Spleen (tissue), 11 donors: Measurements from ENCODE around the gene SEMA3E. TPM values are rescaled to one million over a fixed set of nuclear protein-coding genes. Genes with fewer than 3 reads are reported as not detected.

Experiments
- DNase-seq: peaks from one replicate; pipeline ENCODE4 v3.0.0-alpha.2; 2020
- H3K27ac ChIP-seq, 8 donors: fragments of 200-600 bp; sonication (generic) in 7 of 8; 1 replicate in 4 of 8; 2 replicates in 4 of 8; pipeline versions ENCODE4 v1.5.0 to v1.8.0; 2016 to 2021; ENCODE audit warnings: inconsistent platforms in 4 of 8, mild to moderate bottlenecking in 4 of 8, moderate library complexity in 1 of 8
- H3K27me3 ChIP-seq, 7 donors: fragments of 200-600 bp; sonication (generic) in 6 of 7; replicated peaks in 1 of 7; 1 replicate in 4 of 7; 2 replicates in 3 of 7; pipeline versions ENCODE4 v1.5.0 to v1.8.0; 2016 to 2021; ENCODE audit warnings: inconsistent platforms in 3 of 7, mild to moderate bottlenecking in 1 of 7
- H3K36me3 ChIP-seq, 6 donors: fragments of 200-600 bp; sonication (generic) in 5 of 6; 1 replicate in 4 of 6; 2 replicates in 2 of 6; pipeline versions ENCODE4 v1.5.0 to v1.8.0; 2016 to 2021; ENCODE audit warnings: inconsistent platforms in 2 of 6
- H3K4me1 ChIP-seq, 6 donors: fragments of 200-600 bp; sonication (generic) in 5 of 6; 1 replicate in 3 of 6; 2 replicates in 3 of 6; pipeline versions ENCODE4 v1.5.0 to v1.8.0; 2016 to 2021; ENCODE audit warnings: inconsistent platforms in 3 of 6
- H3K4me3 ChIP-seq, 8 donors: fragments of 200-600 bp; sonication (generic) in 7 of 8; 1 replicate in 4 of 8; 2 replicates in 4 of 8; pipeline versions ENCODE4 v1.5.0 to v1.8.0; 2016 to 2021; ENCODE audit warnings: inconsistent platforms in 4 of 8, mild to moderate bottlenecking in 4 of 8, moderate library complexity in 2 of 8
- H3K9me3 ChIP-seq, 8 donors: fragments of 200-600 bp; sonication (generic) in 7 of 8; 1 replicate in 4 of 8; 2 replicates in 4 of 8; pipeline versions ENCODE4 v1.5.0 to v1.8.0; 2016 to 2021; ENCODE audit warnings: inconsistent platforms in 4 of 8
- POLR2A ChIP-seq, 3 donors: fragments of 450-650 bp; IDR thresholded peaks; one replicate each; pipeline ENCODE4 v1.5.1; 2017; ENCODE audit warnings: antibody characterized with exemption in 3 of 3, mild to moderate bottlenecking in 1 of 3
- POLR2AphosphoS5 ChIP-seq, 3 donors: sonication (generic); formaldehyde crosslinking; IDR thresholded peaks; one replicate each; pipeline ENCODE4 v1.5.1; 2017; ENCODE audit warnings: antibody characterized with exemption in 3 of 3
- WGBS, 5 donors: extraction: QIAGEN DNeasy Blood & Tissue Kit in 3 of 5; methylation state at CpG; one replicate each; pipeline versions ENCODE4 v1.1.5 to v1.1.7; 2013 to 2018; 5-methylcytosine and 5-hydroxymethylcytosine counted together
- intact Hi-C: fragments of 100-400 bp; cut with DNase I; formaldehyde crosslinking; loops from one replicate; pipeline ENCODE4 v1.15.0; 2023; ENCODE audit warnings: low total_unique reads
- polyA plus RNA-seq, 3 donors: library from polyadenylated mRNA; stranded (reverse); fragments of 200-250 nt; gene quantifications; one replicate each; pipeline ENCODE4 v1.2.1, GENCODE V29; 2013
- total RNA-seq, 7 donors: library from RNA; depleted of rRNA in 3 of 7; stranded (reverse); fragments of >200 nt in 3 of 7; fragmentation: NEBNext Ultra II Directional in 4 of 7; extraction: Animal tissue kit (Norgen Biotek cat#: 25700) in 4 of 7; gene quantifications; one replicate each; pipeline versions ENCODE4 v1.1.0 to v1.2.1, GENCODE V29; 2016 to 2021
- TF ChIP-seq, protein P1 (sequence below), 11 experiments: fragments of 200-600 bp in 7 of 11; fragments of 450-650 bp in 4 of 11; sonication (generic) in 4 of 11; IDR thresholded peaks in 8 of 11; conservative IDR thresholded peaks in 3 of 11; 1 replicate in 7 of 11; 2 replicates in 4 of 11; pipeline versions ENCODE4 v1.4.0 to v1.8.0; 2016 to 2021; ENCODE audit warnings: antibody characterized with exemption in 11 of 11, inconsistent platforms in 4 of 11, mild to moderate bottlenecking in 1 of 11
- donor health status: healthy with polysubstance abuse.
- donor health status: DM: no; HTN: no; CAD: no; lungs with moderate emphysema.
- donor health status: DM: no; HTN: no; CAD: no.
- donor health status: Bipolar disorder and iron deficiency.
- donor health status: healthy.
- donor health status: DM: no; HTN: no; CAD: no.
- donor health status: DM: yes; HTN: yes; CAD: no.

SEMA3E gene
- total and polyA plus RNA-seq, 10 donors = under 0.01 to 0.44 (median 0.29) TPM; not detected in 7

DNA sequence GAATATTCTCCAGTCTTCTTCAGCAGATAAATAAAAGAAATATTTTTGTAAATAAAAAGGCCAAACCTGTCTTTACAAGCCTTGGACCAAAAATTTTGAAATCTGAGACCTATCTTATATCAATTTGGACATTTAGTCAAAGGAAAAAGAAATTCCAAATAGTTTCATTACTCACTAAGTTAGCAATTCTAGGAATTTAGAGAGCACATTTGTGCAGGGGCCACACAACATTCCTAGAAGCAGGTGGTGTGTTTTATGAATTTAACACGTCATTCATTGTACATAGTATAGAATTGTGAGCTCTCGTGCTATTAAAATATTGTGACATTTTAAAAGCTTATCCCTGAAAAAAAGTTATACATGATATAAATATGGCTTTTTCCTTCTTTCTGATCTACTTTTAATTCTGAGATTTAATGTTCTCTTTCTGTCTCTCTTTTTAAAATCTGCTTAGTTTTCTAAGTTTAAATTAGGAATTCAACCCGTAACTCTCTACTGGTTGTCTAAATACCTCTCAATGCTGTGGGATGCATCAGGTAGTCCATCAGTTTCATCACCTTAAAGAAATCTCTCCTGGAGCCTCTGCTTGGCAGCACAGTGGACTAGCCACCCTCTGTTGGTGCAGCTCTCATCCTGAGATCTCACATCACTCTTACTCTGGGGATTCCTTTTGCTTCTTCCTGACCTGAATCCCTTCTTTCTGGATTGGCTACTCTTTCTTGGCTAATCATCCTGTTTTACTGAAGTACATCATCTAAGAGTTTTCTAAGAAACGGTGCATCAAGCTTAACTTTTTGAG is 124.5 kb downstream of the SEMA3E start:
- Histone ChIP-seq H3K4me1 (no peaks in the 10 kb centered on the region), H3K4me3 (no peak overlapping the region), H3K9me3 (peaks cover 0 to 4% (median 0%) of the 10 kb centered on the region in 8 donors), H3K27ac (no peak overlapping the region), H3K27me3 (no peaks in the 10 kb centered on the region), H3K36me3 (no peaks in the 10 kb centered on the region)
- 76 to 88% (median 81%) methylated on average over 4 of the region's 4 CpGs for WGBS, 5 donors
- no peak for TF ChIP-seq POLR2AphosphoS5 (IDR thresholded peaks at IDR 0.05)
- DNase-seq = no peak
- intact Hi-C loops = no loop called here

DNA sequence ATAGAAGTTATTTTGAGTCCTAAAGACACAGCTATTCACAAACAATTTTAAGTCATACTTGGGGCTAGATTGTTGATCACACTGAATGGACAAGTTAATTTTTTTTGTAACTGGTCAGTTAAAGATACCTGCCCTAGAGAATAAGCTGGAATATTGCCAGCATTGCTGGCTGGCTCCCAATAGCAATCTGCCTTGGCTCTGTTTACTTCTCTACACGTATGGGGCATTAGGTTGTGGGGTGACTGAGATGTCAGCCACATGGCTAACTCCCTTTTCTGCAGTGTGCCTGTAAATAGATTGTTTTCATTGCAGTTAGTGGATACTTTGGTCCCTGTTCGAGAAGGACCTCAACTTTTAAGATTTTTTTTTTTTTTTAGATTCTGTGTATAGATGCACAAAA is 128.2 kb downstream of the SEMA3E start:
- H3K27me3 ChIP-seq = no peaks in the 10 kb centered on the region
- TF ChIP-seq, protein P1, sequence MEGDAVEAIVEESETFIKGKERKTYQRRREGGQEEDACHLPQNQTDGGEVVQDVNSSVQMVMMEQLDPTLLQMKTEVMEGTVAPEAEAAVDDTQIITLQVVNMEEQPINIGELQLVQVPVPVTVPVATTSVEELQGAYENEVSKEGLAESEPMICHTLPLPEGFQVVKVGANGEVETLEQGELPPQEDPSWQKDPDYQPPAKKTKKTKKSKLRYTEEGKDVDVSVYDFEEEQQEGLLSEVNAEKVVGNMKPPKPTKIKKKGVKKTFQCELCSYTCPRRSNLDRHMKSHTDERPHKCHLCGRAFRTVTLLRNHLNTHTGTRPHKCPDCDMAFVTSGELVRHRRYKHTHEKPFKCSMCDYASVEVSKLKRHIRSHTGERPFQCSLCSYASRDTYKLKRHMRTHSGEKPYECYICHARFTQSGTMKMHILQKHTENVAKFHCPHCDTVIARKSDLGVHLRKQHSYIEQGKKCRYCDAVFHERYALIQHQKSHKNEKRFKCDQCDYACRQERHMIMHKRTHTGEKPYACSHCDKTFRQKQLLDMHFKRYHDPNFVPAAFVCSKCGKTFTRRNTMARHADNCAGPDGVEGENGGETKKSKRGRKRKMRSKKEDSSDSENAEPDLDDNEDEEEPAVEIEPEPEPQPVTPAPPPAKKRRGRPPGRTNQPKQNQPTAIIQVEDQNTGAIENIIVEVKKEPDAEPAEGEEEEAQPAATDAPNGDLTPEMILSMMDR (IDR thresholded peaks at IDR 0.05 in 8 of 11, conservative IDR thresholded peaks at IDR 0.05 in 3 of 11) = no peak
- TF ChIP-seq POLR2A (IDR thresholded peaks at IDR 0.05) (no peak), POLR2AphosphoS5 (IDR thresholded peaks at IDR 0.05) (no peak)
- H3K4me1 ChIP-seq = no peaks in the 10 kb centered on the region
- no peak for DNase-seq
- no peak overlapping the region for H3K4me3 ChIP-seq
- intact Hi-C loops = no loop called here
- peaks cover 0 to 4% (median 0%) of the 10 kb centered on the region in 8 donors for H3K9me3 ChIP-seq
- 23 to 45% (median 25%) methylated on average over 2 of the region's 2 CpGs for WGBS, 5 donors
- H3K27ac ChIP-seq = no peak overlapping the region
- H3K36me3 ChIP-seq = no peaks in the 10 kb centered on the region

DNA sequence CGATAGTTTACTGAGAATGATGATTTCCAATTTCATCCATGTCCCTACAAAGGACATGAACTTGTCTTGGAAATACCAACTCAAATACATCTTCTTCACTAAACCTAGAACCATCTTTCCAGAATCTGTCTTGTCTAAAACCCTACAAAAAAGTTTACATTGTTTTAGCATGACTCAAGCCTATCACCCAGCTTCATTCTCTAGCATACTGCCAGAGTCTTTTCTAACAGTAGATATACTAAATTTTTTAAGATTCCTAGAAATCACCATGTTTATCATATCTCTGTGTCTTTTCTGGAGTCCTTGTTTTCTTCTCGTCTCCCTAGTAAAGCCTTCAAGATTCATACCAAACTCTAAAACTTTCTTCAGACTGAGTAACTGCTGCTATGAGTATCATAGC is 129.7 kb downstream of the SEMA3E start:
- no peak for DNase-seq
- 82 to 96% (median 93%) methylated on average over 2 of the region's 2 CpGs for WGBS, 5 donors
- intact Hi-C loops = no loop called here

DNA sequence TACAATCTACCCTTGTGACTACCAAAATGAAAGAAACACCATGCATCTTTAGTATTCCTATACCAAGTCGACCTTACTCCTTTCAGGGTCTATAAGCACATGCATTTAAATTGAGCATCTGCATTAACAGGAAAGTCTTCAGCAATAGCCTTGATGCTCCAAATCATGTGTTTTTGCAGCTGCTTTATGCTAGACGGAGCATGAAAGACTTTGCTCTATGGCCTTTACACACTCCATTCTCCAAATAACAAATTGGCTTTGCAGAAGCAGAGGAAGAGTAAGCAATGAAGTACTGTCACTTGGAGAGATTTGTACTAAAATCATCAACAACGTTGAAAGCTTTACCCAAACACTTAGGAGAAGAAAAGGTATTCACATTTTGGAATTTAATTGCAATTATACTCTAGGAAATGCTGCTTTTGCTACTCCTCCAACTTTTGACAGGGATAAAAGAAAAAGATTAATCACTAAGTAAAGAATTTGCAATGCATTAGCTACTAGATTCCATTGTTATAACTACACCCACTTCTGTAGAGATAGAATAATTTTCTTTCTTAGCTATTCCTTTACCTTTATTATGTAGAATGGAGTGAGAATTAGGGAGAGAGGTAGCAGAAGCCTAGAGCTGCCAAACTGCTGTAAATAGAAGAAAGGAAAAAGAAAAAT is 131.8 kb downstream of the SEMA3E start:
- Histone ChIP-seq H3K27me3 (no peaks in the 10 kb centered on the region), H3K4me1 (no peaks in the 10 kb centered on the region), H3K36me3 (no peaks in the 10 kb centered on the region), H3K9me3 (peaks cover 0 to 5% (median 0%) of the 10 kb centered on the region in 8 donors), H3K27ac (no peak overlapping the region), H3K4me3 (no peak overlapping the region)
- DNase-seq = no peak
- 45 to 64% (median 58%) methylated on average over 3 of the region's 3 CpGs for WGBS, 5 donors
- no peak for TF ChIP-seq POLR2A (IDR thresholded peaks at IDR 0.05)
- no peak for TF ChIP-seq POLR2AphosphoS5 (IDR thresholded peaks at IDR 0.05)
- TF ChIP-seq, protein P1 (IDR thresholded peaks at IDR 0.05 in 8 of 11, conservative IDR thresholded peaks at IDR 0.05 in 3 of 11) = no peak
- intact Hi-C loops = no loop called here

More for the DNA sequence above, 129.7 kb downstream of the SEMA3E start:
- H3K4me1 ChIP-seq = no peaks in the 10 kb centered on the region
- no peak overlapping the region for H3K27ac ChIP-seq
- no peaks in the 10 kb centered on the region for H3K36me3 ChIP-seq
- TF ChIP-seq, protein P1 (IDR thresholded peaks at IDR 0.05 in 8 of 11, conservative IDR thresholded peaks at IDR 0.05 in 3 of 11) = no peak
- TF ChIP-seq POLR2A (IDR thresholded peaks at IDR 0.05) (no peak), POLR2AphosphoS5 (IDR thresholded peaks at IDR 0.05) (no peak)
- H3K9me3 ChIP-seq = peaks cover 0 to 4% (median 0%) of the 10 kb centered on the region in 8 donors
- no peaks in the 10 kb centered on the region for H3K27me3 ChIP-seq
- H3K4me3 ChIP-seq = no peak overlapping the region
